ENCODE data around the gene CRAT. TPM values are rescaled to one million over a fixed set of nuclear protein-coding genes. Genes with fewer than 3 reads are reported as not detected.

The CRAT gene
- total and polyA plus RNA-seq, 2 of the 4 experiments (the other 2 are of a cell fraction): 18.8 to 41.6 TPM

- no peak overlapping the region for H2BK15ac ChIP-seq (ENCODE audit: low read depth, low read length)
- intact Hi-C loops (cut with micrococcal nuclease): loop anchor here (1.0 kb wide), 1 partner anchor 481 kb away; no protein-coding TSS in a partner anchor
Measured at GRCh38 chr9:129130791-129131190, 20.2 kb upstream of the CRAT start.

More at GRCh38 chr9:129130791-129131190, 20.2 kb upstream of the CRAT start:
- CTCF ChIA-PET: interaction anchor here (1.2 to 1.3 kb wide), 2 partner anchors 9 to 12 kb away, joined by 4 to 7 read pairs; no protein-coding TSS in a partner anchor
- H3K4ac ChIP-seq (ENCODE audit: low read depth, low read length): no peak overlapping the region
- H3K9me1 ChIP-seq (ENCODE audit: insufficient read depth, low read length): peaks cover 4% of the 10 kb centered on the region; the same call in 1 of the 2 replicates
- no peak for ATAC-seq (ENCODE audit: low read depth)
- H3K4me3 ChIP-seq (ENCODE audit: insufficient read depth, low read depth, low read length): no peak overlapping the region
- H4K5ac ChIP-seq (ENCODE audit: low read depth, low read length): no peak overlapping the region
- H2AK9ac ChIP-seq (replicated peaks; ENCODE audit: low read depth, low read length, poor library complexity): no peak overlapping the region
- H3K18ac ChIP-seq (ENCODE audit: low read depth, low read length): no peak overlapping the region
- H4K20me1 ChIP-seq (ENCODE audit: insufficient read depth, low read length): no peaks in the 10 kb centered on the region
- H3K9ac ChIP-seq (ENCODE audit: low read depth, low read length): no peak overlapping the region
- TF ChIP-seq CHD1 (IDR thresholded peaks at IDR 0.05; ENCODE audit: low read depth, low read length) (no peak), RAD21 (IDR thresholded peaks at IDR 0.05; ENCODE audit: low read length) (no peak), MXI1 (IDR thresholded peaks at IDR 0.05; ENCODE audit: borderline replicate concordance, low read depth, low read length) (no peak), RCOR1 (IDR thresholded peaks at IDR 0.05; ENCODE audit: insufficient replicate concordance, low read length) (no peak), POLR2A (IDR thresholded peaks at IDR 0.05; ENCODE audit: low read depth, low read length) (no peak), FOS (IDR thresholded peaks at IDR 0.05; ENCODE audit: low read depth, low read length) (no peak), USF2 (IDR thresholded peaks at IDR 0.05; ENCODE audit: low read depth, low read length) (no peak), ELK1 (IDR thresholded peaks at IDR 0.05; ENCODE audit: borderline replicate concordance, low read depth, low read length) (no peak), NFE2L2 (IDR thresholded peaks at IDR 0.05; ENCODE audit: low read depth, low read length) (no peak), MAFK (IDR thresholded peaks at IDR 0.05; ENCODE audit: low read depth, low read length) (no peak), CEBPB (IDR thresholded peaks at IDR 0.05; ENCODE audit: low read depth, low read length) (no peak), MAZ (IDR thresholded peaks at IDR 0.05; ENCODE audit: borderline replicate concordance, low read depth, low read length) (no peak), CTCF (conservative IDR thresholded peaks at IDR 0.05; ENCODE audit: low read depth, low read length) (no peak), SMC3 (IDR thresholded peaks at IDR 0.05; ENCODE audit: low read depth, low read length) (no peak), RFX5 (IDR thresholded peaks at IDR 0.05; ENCODE audit: low read depth, low read length) (no peak), BHLHE40 (IDR thresholded peaks at IDR 0.05; ENCODE audit: low read depth, low read length) (no peak)
- no peak overlapping the region for H4K8ac ChIP-seq (ENCODE audit: low read depth in 2 of 2, low read length in 2 of 2)
- H2AFZ ChIP-seq (replicated peaks; ENCODE audit: low read length, poor library complexity): no peak overlapping the region
- no peak overlapping the region for H3K23ac ChIP-seq (ENCODE audit: low read depth, low read length)
- peaks cover 29% of the 10 kb centered on the region for H3K36me3 ChIP-seq (ENCODE audit: control insufficient read depth, insufficient read depth, low read length)
- BruUV-seq (replicated peaks): no TSS peak
- no peak overlapping the region for H2BK120ac ChIP-seq (ENCODE audit: low read depth, low read length)
- POLR2A ChIA-PET (ENCODE audit: unreplicated experiment): interaction anchor here (0.5 kb wide), 1 partner anchor 366 kb away, joined by 21 read pairs; no protein-coding TSS in a partner anchor
- DNase-seq: no peak
- in situ Hi-C loops (cut with MboI; ENCODE audit: low sequenced_read_pairs) (loop anchor here (5.0 kb wide), 2 partner anchors 487 to 652 kb away; no protein-coding TSS in a partner anchor), dilution Hi-C loops (cut with HindIII; ENCODE audit: low sequenced_read_pairs, unreplicated experiment) (no loop called here)
- H3K4me2 ChIP-seq (ENCODE audit: low read depth, low read length): no peak overlapping the region
- H2BK20ac ChIP-seq (ENCODE audit: low read depth, low read length): no peak overlapping the region
- no CpG with 5 or more reads among the region's 3 CpGs for WGBS, 2 experiments (ENCODE audit: extremely low coverage in 2 of 2, insufficient read length in 1 of 2)
- H2AK5ac ChIP-seq (ENCODE audit: low read depth, low read length): no peak overlapping the region
- H3K9me3 ChIP-seq (ENCODE audit: control insufficient read depth, insufficient read depth, low read length): no peaks in the 10 kb centered on the region
- no peaks in the 10 kb centered on the region for H3K4me1 ChIP-seq (ENCODE audit: control insufficient read depth, insufficient read depth, low read length)
- no peaks in the 10 kb centered on the region for H3K27me3 ChIP-seq (ENCODE audit: control insufficient read depth, insufficient read depth, low read length)
- no peak overlapping the region for H3K14ac ChIP-seq (replicated peaks; ENCODE audit: low read depth, low read length)
- H2BK5ac ChIP-seq (ENCODE audit: low read depth, low read length, poor library complexity, severe bottlenecking): no peak overlapping the region
- no peak overlapping the region for H3K56ac ChIP-seq (ENCODE audit: extremely low read depth, insufficient read depth, low read length)
- H4K91ac ChIP-seq (ENCODE audit: insufficient read depth, low read depth, low read length): no peak overlapping the region
- H3K79me1 ChIP-seq (ENCODE audit: low read depth in 1 of 2, low read length in 2 of 2): peaks cover 9 to 44% of the 10 kb centered on the region in 2 experiments; a peak in 2 of 4 replicates
- H3K27ac ChIP-seq (ENCODE audit: insufficient read depth, low read length): no peak overlapping the region

Measured in IMR-90 (cell line).